ENCODE measurements around the gene SELENOS. TPM values are rescaled to one million over a fixed set of nuclear protein-coding genes. Genes with fewer than 3 reads are reported as not detected.

Gene SELENOS
- total and polyA plus RNA-seq, 9 of the 15 experiments (the other 6 are each of a cell fraction or from before 2014, with no cell fraction given): 24.9 to 57.4 (median 47.9) TPM

DNA sequence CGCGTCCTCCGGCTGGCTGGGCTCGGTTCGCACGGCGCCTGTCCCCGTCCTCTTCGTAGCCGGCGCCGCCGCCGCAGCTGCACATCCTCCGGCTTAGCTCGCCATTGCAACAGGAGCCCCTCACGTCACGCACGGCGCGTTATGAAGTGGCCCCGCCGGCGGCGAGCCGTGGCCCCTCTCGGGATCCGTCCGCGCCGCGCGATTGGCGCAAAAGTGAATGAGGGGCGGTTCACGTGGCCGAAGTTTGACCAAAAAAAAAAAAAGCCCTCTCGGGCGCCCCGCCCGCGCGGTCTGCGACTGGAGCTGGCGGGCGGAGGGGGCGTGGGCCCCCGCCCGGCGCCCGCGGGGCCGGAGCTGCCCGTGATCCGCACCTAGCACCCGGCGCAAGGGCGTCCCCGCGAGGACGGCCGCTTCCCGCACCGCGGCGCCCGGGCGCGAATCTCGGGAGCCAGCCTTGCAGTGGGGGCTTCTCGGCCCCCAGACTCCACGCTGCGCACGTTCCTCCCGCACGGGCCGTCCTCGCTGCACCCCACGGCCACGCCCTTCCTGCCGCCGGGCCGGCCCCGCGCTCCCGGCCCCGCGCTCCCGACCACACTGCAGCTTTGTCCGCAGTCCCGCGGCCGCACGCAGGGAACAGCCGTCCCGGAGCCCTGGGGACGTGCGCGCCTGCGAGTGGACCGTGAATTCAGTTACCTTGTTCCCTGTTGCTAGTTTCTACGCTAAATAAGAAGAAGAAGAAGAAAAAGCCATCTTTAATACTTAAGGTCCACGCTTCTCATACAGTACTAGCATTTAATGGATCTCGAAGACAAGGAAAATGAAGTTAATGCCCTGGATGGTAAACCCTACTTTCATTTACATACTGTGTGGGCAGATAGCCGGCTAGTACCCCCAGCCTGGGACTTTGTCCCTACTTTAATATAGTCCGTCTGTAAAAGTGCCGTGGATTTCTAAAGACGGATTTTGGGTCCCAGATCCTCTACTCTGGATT is 25.2 kb downstream of the SELENOS start, which contains the start of gene CHSY1 (continued):
- TF ChIP-seq FOSL1 (tag; conservative IDR thresholded peaks at IDR 0.05) (peak; percentile 34), HNRNPLL (IDR thresholded peaks at IDR 0.05; ENCODE audit: low read depth, low read length, poor library complexity, severe bottlenecking) (peak; percentile 90), GABPA (tag; conservative IDR thresholded peaks at IDR 0.05; ENCODE audit: low read depth) (peak; percentile 59), MXI1 (IDR thresholded peaks at IDR 0.05; ENCODE audit: low read depth, low read length) (peak; percentile 28; the same call in 1 of the 2 replicates), RNF2 (IDR thresholded peaks at IDR 0.05) (0 out of 2 replicates have a peak, but pooled peaks have one; percentile 16), STAT5B (CRISPR knock-in tag; IDR thresholded peaks at IDR 0.05) (no peak), ZBTB1 (CRISPR knock-in tag; IDR thresholded peaks at IDR 0.05; ENCODE audit: borderline replicate concordance, low read depth) (peak; percentile 81; the same call in 1 of the 2 replicates), RBM22 (IDR thresholded peaks at IDR 0.05; ENCODE audit: low read depth, low read length, poor library complexity, severe bottlenecking) (no peak), ATF7 (IDR thresholded peaks at IDR 0.05) (peak; percentile 72), SIRT6 (IDR thresholded peaks at IDR 0.05; ENCODE audit: low read depth, low read length) (no peak), ZBTB7A (IDR thresholded peaks at IDR 0.05; ENCODE audit: borderline replicate concordance, control insufficient read depth, low read depth, low read length) (peak; percentile 90), TARDBP (IDR thresholded peaks at IDR 0.05) (peak; percentile 78; the same call in 1 of the 2 replicates), HNRNPH1 (optimal IDR thresholded peaks at IDR 0.05; ENCODE audit: low read depth, low read length) (no peak), ZKSCAN8 (CRISPR knock-in tag; IDR thresholded peaks at IDR 0.05) (no peak), EP400 (IDR thresholded peaks at IDR 0.05) (peak; percentile 38; the same call in 1 of the 2 replicates)
- TF ChIP-seq, protein P1, sequence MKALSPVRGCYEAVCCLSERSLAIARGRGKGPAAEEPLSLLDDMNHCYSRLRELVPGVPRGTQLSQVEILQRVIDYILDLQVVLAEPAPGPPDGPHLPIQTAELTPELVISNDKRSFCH (CRISPR knock-in tag; IDR thresholded peaks at IDR 0.05): no peak
- TF ChIP-seq, protein P1 (tag; IDR thresholded peaks at IDR 0.05): 0 out of 2 replicates have a peak, but pooled peaks have one; percentile 25
- TF ChIP-seq, protein P2, sequence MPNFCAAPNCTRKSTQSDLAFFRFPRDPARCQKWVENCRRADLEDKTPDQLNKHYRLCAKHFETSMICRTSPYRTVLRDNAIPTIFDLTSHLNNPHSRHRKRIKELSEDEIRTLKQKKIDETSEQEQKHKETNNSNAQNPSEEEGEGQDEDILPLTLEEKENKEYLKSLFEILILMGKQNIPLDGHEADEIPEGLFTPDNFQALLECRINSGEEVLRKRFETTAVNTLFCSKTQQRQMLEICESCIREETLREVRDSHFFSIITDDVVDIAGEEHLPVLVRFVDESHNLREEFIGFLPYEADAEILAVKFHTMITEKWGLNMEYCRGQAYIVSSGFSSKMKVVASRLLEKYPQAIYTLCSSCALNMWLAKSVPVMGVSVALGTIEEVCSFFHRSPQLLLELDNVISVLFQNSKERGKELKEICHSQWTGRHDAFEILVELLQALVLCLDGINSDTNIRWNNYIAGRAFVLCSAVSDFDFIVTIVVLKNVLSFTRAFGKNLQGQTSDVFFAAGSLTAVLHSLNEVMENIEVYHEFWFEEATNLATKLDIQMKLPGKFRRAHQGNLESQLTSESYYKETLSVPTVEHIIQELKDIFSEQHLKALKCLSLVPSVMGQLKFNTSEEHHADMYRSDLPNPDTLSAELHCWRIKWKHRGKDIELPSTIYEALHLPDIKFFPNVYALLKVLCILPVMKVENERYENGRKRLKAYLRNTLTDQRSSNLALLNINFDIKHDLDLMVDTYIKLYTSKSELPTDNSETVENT (CRISPR knock-in tag; IDR thresholded peaks at IDR 0.05): 0 out of 2 replicates have a peak, but pooled peaks have one; percentile 47
- TF ChIP-seq, protein P3, sequence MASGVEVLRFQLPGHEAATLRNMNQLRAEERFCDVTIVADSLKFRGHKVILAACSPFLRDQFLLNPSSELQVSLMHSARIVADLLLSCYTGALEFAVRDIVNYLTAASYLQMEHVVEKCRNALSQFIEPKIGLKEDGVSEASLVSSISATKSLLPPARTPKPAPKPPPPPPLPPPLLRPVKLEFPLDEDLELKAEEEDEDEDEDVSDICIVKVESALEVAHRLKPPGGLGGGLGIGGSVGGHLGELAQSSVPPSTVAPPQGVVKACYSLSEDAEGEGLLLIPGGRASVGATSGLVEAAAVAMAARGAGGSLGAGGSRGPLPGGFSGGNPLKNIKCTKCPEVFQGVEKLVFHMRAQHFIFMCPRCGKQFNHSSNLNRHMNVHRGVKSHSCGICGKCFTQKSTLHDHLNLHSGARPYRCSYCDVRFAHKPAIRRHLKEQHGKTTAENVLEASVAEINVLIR (CRISPR knock-in tag; IDR thresholded peaks at IDR 0.05): 0 out of 2 replicates have a peak, but pooled peaks have one; percentile 46
- TF ChIP-seq, protein P4, sequence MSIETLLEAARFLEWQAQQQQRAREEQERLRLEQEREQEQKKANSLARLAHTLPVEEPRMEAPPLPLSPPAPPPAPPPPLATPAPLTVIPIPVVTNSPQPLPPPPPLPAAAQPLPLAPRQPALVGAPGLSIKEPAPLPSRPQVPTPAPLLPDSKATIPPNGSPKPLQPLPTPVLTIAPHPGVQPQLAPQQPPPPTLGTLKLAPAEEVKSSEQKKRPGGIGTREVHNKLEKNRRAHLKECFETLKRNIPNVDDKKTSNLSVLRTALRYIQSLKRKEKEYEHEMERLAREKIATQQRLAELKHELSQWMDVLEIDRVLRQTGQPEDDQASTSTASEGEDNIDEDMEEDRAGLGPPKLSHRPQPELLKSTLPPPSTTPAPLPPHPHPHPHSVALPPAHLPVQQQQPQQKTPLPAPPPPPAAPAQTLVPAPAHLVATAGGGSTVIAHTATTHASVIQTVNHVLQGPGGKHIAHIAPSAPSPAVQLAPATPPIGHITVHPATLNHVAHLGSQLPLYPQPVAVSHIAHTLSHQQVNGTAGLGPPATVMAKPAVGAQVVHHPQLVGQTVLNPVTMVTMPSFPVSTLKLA (conservative IDR thresholded peaks at IDR 0.05): peak in 1 of 2 experiments; percentile 66; a peak in 3 of 4 replicates

All from K562 (cell line).